ENCODE results near the gene CRIP3.

Gene CRIP3

DNA sequence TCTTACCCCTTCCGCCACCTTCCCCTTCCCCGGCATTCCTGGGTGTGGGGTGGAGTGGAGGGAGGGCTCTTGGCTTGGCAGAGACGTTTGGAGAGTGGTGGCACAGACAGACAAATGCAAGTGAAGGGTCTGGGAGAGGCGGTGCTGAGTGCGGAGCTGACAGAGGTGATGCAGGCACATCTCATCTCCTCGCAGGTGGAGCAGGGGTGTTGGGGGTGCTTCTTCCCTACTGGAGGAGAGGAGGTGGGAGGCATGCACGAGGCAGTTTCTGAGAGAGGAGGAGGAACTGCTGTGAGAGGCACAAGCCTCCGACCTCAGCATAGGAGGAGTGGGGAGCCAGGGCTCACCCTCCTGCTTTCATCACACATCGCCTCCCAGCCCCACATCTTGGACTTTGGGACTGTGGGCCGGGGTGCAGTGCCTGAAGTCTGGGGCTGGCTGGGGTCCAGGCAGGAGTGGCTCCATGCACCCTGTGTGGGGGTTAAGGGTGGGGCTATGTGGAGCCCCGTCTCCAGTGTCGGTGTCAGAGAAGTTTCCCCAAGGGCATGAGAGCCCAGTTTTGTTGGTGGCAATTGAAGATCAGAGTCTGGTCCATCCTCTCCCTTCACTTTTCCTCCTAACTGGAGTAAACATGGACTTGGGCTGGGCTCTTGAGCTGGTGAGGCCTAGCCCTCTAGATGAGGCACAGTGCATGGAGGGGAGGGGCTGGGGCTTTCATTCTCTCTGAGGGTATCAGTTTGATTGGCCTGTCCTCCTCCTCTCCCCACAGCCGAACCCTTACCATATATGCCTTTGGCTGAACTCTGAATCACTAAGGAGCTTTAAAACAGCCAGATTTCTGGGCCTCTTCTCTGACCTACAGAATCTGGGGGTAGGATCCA is 30.7 kb downstream of the CRIP3 start:
- Histone ChIP-seq H3K9ac (ENCODE audit: low read depth, low read length, poor library complexity, severe bottlenecking) (no peak overlapping the region), H4K20me1 (ENCODE audit: insufficient read depth, low read length, poor library complexity, severe bottlenecking) (no peaks in the 10 kb centered on the region), H3K9me2 (replicated peaks; ENCODE audit: low read depth, low read length) (no peaks in the 10 kb centered on the region), H3K36me3 (ENCODE audit: insufficient read depth, low read length) (no peaks in the 10 kb centered on the region), H3F3A (ENCODE audit: low read depth) (no peaks in the 10 kb centered on the region), H3K4me2 (ENCODE audit: low read depth, low read length, poor library complexity, severe bottlenecking) (no peak overlapping the region), H2AFZ (ENCODE audit: low read length) (no peak overlapping the region), H3K27me3 (ENCODE audit: insufficient read depth, low read length, poor library complexity, severe bottlenecking) (no peaks in the 10 kb centered on the region), H3K4me1 (ENCODE audit: insufficient read depth, low read length, poor library complexity, severe bottlenecking) (no peaks in the 10 kb centered on the region), H3K79me2 (ENCODE audit: insufficient read depth, low read length) (no peaks in the 10 kb centered on the region), H3K4me3 (ENCODE audit: low read length, poor library complexity, severe bottlenecking) (no peak overlapping the region), H3K9me3 (ENCODE audit: insufficient read depth, low read depth, low read length) (no peaks in the 10 kb centered on the region)
- TF ChIP-seq EZH2phosphoT487 (IDR thresholded peaks at IDR 0.05; ENCODE audit: borderline replicate concordance) (no peak), CTCF (conservative IDR thresholded peaks at IDR 0.05; ENCODE audit: low read length) (no peak)

DNA sequence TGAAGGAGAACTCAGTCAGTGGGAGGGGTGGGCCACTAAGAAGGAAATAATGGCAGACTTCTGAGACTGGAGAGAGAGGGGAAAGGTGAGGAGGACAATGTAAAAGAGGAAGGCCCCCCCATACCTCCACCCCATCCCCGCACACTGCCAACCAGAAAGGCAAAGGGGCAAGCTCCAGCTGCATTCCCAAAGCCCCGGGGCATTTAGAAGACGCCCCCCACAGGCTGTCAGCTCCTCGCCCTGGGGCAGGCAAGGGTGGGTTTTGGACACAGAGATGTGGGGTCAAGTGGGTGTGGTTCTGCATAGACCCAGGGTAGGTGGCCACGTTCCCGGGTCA is 31.4 kb downstream of the CRIP3 start:
- no peaks in the 10 kb centered on the region for H3F3A ChIP-seq (ENCODE audit: low read depth)
- no peaks in the 10 kb centered on the region for H3K9me3 ChIP-seq (ENCODE audit: insufficient read depth, low read depth, low read length)
- H3K4me3 ChIP-seq (ENCODE audit: low read length, poor library complexity, severe bottlenecking): no peak overlapping the region
- H3K9ac ChIP-seq (ENCODE audit: low read depth, low read length, poor library complexity, severe bottlenecking): no peak overlapping the region
- H3K4me1 ChIP-seq (ENCODE audit: insufficient read depth, low read length, poor library complexity, severe bottlenecking): no peaks in the 10 kb centered on the region
- no peaks in the 10 kb centered on the region for H4K20me1 ChIP-seq (ENCODE audit: insufficient read depth, low read length, poor library complexity, severe bottlenecking)
- no peaks in the 10 kb centered on the region for H3K79me2 ChIP-seq (ENCODE audit: insufficient read depth, low read length)
- TF ChIP-seq CTCF (conservative IDR thresholded peaks at IDR 0.05; ENCODE audit: low read length): no peak
- no peak for TF ChIP-seq EZH2phosphoT487 (IDR thresholded peaks at IDR 0.05; ENCODE audit: borderline replicate concordance)
- H3K36me3 ChIP-seq (ENCODE audit: insufficient read depth, low read length): no peaks in the 10 kb centered on the region
- no peak overlapping the region for H2AFZ ChIP-seq (ENCODE audit: low read length)
- H3K4me2 ChIP-seq (ENCODE audit: low read depth, low read length, poor library complexity, severe bottlenecking): no peak overlapping the region
- no peaks in the 10 kb centered on the region for H3K9me2 ChIP-seq (replicated peaks; ENCODE audit: low read depth, low read length)
- no peaks in the 10 kb centered on the region for H3K27me3 ChIP-seq (ENCODE audit: insufficient read depth, low read length, poor library complexity, severe bottlenecking)

- H3K9me2 ChIP-seq (replicated peaks; ENCODE audit: low read depth, low read length): no peaks in the 10 kb centered on the region
Measured at GRCh38 chr6:43276577-43277305, 31.9 kb downstream of the CRIP3 start.

More at GRCh38 chr6:43276577-43277305, 31.9 kb downstream of the CRIP3 start:
- H3K27me3 ChIP-seq (ENCODE audit: insufficient read depth, low read length, poor library complexity, severe bottlenecking): no peaks in the 10 kb centered on the region
- H3K9me3 ChIP-seq (ENCODE audit: insufficient read depth, low read depth, low read length): no peaks in the 10 kb centered on the region
- no peaks in the 10 kb centered on the region for H3K79me2 ChIP-seq (ENCODE audit: insufficient read depth, low read length)
- H3K4me1 ChIP-seq (ENCODE audit: insufficient read depth, low read length, poor library complexity, severe bottlenecking): no peaks in the 10 kb centered on the region
- H2AFZ ChIP-seq (ENCODE audit: low read length): no peak overlapping the region
- TF ChIP-seq CTCF (conservative IDR thresholded peaks at IDR 0.05; ENCODE audit: low read length): no peak
- TF ChIP-seq EZH2phosphoT487 (IDR thresholded peaks at IDR 0.05; ENCODE audit: borderline replicate concordance): no peak
- H3F3A ChIP-seq (ENCODE audit: low read depth): no peaks in the 10 kb centered on the region
- no peak overlapping the region for H3K4me3 ChIP-seq (ENCODE audit: low read length, poor library complexity, severe bottlenecking)
- no peaks in the 10 kb centered on the region for H4K20me1 ChIP-seq (ENCODE audit: insufficient read depth, low read length, poor library complexity, severe bottlenecking)
- H3K9ac ChIP-seq (ENCODE audit: low read depth, low read length, poor library complexity, severe bottlenecking): no peak overlapping the region
- no peak overlapping the region for H3K4me2 ChIP-seq (ENCODE audit: low read depth, low read length, poor library complexity, severe bottlenecking)
- H3K36me3 ChIP-seq (ENCODE audit: insufficient read depth, low read length): no peaks in the 10 kb centered on the region
